ENCODE data around the gene FBXO39.
"Not testable (repeated sequence)": the region's sequence is repeated elsewhere in the genome, so short reads cannot be mapped to it uniquely, and the experiment has no call there.

The FBXO39 gene

DNA sequence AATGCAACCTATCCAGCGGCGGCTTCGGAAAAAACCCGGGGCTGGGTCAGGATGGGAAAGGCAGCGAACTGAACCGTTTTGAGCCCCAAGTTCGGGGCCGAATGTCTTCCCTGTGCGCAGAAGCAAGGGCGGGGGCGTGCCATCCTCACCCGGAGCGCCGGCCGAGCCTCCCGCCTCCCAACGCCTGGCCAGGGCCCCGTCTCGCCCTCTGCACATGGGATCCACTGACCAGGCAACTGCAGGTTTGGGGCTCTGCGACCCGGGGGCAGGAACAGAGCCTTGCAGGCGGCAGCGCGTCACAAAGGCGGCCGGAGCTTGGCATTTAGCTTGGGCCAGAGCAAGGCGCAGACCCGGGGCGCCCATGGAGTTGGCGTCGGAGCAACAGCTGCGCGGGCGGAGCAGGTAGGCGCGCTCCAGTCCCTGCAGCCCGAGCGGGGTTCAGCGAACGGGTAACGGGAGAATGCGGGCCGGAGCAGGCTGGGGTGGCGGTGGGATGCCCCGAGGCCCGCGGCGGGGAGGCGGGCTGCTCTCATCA, at the start of gene FBXO39:
Gene FBXO39 (plus strand): TSS at position 345 of the 535 bp plus-strand sequence. CDS start 3,654 bp downstream, outside the sequence.
- no peak for DNase-seq (ENCODE audit: low read depth in 2 of 2)

DNA sequence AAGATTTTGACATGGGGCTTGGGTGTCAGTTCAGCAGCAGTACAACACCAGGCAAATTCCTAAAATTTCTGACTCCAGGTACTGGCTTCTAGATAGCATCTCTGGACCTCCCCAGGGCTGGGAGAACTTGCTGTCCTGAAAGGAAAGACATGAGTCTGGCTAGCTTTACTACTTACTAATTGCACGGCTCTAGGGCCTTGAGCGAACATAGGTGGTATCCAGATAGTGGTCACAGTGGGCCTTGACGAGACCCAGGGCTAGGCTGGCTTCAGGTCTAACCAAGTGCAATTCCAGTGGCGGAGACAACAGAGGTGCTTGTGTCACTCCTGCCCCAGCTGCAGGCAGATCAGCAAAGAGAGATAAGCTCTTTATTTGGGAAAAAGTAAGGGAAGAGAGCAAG, 46.5 kb upstream of the FBXO39 start:
- no peak for DNase-seq (ENCODE audit: low read depth in 2 of 2)

DNA sequence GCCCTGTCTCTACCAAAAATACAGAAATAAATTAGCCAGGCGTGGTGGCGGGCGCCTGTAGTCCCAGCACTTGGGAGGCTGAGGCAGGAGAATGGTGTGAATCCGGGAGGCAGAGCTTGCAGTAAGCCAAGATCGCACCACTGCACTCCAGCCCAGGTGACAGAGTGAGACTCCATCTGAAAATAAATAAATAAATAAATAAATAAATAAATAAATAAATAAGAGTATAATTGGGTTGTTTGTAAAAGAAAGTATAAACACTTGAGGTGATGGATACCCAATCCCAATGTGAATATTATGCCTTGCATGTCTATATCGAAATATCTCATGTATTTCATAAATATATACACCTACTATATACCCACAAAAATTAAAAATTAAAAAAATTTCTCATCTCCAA, 29.4 kb upstream of the FBXO39 start:
- DNase-seq (ENCODE audit: low read depth in 2 of 2) = not testable (repeated sequence)

DNA sequence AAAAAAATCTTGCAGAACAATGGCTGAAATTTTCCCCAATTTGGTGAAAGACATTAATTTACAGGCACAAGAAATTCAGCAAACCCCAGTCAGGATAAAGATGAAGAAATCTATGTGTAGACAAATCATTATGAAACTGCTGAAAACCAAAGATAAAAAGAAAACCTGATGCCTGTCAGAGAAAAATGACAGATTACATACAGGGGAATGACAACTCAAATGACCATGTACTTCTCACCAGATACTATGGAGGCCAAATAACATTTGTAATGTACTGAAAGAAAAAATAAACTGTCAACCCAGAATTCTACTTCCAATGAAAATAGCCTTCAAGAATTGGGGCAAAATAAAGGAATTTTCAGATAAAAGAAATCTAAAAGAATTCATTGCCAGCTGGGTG, 27.4 kb upstream of the FBXO39 start:
- no peak for DNase-seq (ENCODE audit: low read depth in 2 of 2)

DNA sequence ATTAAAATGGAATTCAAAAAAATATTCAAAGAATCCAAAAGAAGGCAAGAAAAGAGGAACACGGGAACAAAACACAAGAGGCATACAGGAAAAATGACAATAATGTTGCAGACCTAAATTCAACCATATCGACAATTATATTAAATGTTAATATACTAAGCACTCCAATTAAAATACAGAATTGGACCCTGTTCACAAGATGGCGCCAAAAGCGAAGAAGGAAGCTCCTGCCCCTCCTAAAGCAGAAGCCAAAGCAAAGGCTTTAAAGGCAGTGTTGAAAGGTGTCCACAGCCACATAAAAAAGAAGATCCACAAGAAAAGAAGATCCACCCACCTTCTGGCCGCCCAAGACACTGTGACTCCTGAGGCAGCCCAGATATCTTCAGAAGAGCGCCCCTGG, 26.5 kb upstream of the FBXO39 start:
- no peak for DNase-seq (ENCODE audit: low read depth in 2 of 2)

DNA sequence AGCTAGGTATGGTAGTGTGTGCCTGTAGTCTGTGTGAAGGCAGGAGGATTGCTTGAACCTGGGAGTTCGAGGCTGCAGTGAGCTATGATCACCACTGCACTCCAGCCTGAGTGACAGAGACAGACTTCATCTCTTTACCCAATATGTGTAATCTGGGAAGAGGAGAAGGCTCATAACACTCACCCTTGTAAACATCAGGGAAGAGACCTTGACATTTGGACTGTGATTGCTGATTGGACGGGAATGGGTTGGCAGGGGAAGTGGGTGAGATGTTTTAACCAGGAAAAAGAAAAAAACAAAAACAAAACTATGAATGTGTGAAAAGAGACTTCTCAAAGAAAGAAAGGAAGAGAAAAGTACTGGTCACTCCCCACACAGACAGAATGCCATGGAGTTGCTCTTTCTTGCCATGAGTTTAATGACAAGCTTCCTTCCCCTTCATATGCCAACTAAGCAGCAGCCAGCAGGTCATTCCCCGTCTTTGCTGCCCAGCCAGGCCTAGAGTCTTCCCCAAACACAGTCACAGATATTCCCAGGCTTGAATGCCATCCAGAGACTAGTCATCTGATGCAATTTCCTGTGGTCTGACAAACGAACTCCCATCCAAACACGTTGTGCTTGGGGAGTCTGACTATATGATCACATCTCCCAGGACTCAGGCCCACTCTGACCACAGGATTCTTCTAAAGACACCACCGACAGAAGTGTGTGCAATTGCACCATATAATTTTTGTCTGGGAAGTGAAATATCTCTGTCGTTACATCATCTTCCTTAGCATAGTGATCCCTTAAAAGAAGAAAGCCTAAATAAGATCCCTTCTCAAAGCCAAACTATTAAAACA, 23.7 kb upstream of the FBXO39 start:
- DNase-seq (ENCODE audit: low read depth in 2 of 2) = no peak

DNA sequence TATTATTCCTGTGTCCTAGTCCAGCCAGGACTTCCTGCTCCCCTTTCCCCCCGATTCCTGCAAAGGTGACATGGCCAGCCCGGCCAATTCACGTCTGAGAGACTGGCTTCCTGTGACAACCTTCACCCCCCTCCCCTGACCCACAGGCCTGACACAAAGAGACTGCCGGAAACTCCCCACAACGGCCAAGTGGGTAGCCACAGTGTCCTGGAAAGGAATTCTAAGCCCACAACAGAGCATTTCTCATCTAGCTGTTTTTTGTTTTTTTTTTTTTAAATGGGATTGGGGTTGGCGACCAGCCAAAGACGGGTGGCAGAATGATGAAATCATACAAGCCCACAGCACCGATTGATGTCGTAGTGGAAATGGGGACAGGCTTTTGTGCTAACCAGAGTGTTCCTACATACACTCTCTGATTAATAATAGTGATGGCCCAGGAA, 23.0 kb upstream of the FBXO39 start:
- DNase-seq (ENCODE audit: low read depth in 2 of 2) = peak in 1 of 2 donors; percentile 32

DNA sequence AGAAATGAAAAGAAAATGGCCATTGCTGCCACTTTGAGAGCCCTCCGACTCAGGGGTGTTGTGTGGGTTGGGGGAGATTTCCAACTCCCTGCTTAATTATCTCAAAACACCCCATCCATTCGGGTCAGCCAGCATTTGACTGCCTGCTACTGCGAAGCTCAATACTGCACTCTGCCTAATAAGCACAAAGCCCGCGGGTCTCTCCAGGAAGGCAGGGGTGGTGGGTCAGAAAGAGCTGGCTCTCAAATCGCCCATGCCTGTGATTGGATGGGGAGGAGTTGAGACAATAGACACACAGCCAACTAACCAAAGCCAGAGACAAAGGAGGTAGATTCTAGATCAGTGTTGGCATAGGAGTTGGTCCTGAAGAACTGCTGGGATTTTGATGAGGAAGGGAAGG, 22.5 kb upstream of the FBXO39 start:
- no peak for DNase-seq (ENCODE audit: low read depth in 2 of 2)

DNA sequence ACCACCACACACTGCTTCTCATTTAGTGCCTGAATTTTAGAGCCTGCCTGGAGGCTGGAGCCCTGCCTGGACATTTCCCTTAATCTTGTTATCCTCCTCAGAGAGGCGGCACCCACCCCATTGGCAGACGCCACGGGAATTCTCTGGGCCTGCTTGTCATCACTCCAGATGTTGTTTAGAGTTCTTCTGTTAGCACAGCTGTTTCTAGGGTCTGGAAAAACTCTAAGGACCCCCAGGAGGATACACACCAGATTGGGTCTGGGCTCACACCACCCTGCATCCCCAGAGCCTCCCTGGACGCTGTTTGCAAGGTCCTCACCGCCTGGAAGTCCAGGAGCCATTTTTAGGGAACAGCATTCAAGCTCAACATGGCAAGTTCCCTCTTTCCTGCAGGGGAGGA, 20.7 kb upstream of the FBXO39 start:
- DNase-seq (ENCODE audit: low read depth in 2 of 2) = no peak

DNA sequence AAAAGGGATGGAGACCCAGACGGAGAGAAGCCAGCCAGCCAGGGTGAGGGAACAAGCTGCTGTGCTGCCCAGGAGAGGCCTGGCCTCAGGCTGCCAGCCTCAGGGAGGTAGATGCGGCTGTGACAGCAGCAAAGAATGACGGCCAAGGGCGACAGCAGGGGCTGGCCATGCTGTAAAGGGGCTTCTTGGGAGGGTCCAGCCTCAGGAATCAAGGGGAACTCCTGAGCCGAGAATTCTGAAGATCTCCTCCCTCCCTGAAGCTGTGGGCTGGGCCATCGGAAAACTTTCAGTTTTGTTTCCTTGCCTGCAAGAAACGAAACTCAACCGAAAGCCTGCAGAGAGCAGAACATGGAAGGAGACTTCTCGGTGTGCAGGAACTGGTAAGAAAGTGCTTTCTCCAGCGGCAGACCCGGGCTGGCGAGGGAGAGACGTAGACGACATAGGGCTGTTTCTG, 20.3 kb upstream of the FBXO39 start, which contains the start of gene XAF1:
Gene XAF1 (plus strand): TSS at position 316 of the 454 bp plus-strand sequence. CDS start 33 bp downstream, at position 349.
- peak in 1 of 2 donors; percentile 49 for DNase-seq (ENCODE audit: low read depth in 2 of 2)

DNA sequence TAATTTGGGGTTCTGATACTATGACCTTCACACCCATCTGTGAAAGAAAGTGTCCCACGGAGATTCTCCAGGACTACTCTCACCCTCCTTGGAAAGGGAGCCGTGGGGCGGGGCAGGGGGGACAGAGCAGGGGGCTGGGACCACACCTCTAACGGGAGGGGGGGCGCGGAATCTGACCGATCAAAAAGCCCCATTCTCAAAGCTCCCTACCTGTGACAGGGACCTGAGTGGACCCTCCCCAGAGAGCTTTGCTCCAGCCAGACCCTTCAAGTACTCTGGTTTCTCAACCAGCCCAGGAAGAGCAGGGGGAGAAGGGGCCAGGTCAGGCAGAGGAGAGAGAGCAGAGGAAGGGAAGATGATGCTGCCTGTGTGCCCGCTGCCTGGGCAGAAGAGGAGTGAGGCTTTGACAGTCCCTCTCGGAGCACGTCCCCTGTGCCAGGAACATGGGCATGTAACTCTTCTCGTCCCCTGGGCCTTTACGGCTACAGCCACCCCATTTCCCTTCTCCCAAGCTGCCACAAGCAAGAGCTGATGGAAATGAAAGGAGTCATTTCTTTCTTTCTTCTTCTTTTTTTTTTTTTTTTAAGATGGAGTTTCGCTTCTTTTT, 19.5 kb upstream of the FBXO39 start:
- no peak for DNase-seq (ENCODE audit: low read depth in 2 of 2)

DNA sequence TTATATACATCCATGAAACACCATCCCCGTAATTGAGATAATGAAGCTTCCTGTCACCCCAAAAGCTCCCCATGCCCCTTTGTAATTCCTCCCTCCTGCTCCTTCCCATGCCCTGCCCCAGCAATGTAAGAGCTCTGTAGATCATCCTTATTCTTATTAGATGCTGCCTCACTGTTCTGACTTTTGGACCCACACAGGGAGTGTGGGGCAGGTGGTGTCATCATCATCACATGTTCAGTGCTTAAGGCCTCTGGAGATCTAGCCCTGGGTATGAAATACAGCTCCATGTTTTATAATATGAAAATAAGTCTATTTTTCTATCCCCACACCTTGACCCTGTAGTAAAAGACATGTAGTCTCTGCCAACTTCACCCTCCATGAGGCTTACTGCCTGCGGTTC, 18.3 kb upstream of the FBXO39 start:
- no peak for DNase-seq (ENCODE audit: low read depth in 2 of 2)

DNA sequence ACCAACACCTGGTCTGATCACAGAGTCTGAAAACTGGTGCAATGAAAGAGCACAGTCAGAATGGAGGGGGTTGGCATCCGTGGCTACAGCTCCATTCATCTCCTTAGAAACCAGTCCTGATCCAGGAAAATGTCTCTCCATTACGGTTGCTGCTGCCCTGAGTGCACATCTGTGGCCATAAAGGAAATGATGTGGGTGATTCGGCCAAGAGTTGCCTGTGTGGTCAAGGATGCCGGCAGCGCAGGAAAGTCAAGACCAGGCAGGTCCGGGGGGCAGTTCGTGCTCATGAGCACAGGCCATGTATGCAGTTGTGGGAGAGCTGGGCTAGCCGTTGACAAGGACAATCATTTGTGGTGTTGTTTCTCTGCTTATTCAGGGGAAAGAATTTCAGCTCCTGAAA, 14.2 kb upstream of the FBXO39 start:
- no peak for DNase-seq (ENCODE audit: low read depth in 2 of 2)

DNA sequence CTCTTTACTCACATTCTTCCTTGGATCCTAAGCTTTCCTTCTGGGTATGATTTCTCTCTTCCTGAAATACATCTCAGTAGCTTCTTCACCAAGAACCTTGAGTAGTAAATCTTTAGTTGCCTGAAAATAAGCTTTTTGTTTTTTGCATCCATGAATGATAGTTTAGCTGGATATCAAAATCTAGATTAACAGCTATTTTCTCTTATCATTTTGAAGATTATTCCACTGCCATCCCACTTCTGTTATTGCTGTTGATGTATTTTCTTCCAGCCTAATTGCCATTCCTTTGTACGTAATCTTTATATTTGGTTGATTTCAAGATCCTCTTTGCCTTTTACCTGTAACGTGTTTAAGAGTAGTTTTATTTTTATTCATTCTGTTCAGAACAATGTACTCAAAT, 7.6 kb upstream of the FBXO39 start:
- DNase-seq (ENCODE audit: low read depth in 2 of 2) = no peak

DNA sequence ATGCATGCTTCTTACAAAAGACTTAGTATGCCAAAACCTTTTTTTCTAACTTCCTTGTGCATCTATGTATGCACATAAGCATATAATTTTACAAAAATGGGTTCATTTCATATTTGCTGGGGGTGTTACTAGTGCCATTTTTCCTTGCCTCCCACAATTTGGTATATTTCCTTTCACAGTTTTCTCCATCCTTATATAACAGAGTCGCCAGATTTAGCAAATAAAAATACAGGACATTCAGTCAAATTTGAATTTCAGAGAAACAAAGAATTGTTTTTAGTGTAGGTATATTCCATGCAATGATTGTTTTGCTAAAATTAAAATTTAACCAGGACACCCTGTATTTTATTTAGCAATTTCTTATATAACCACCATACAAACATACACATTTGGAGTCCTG, 4.0 kb upstream of the FBXO39 start:
- no peak for DNase-seq (ENCODE audit: low read depth in 2 of 2)

DNA sequence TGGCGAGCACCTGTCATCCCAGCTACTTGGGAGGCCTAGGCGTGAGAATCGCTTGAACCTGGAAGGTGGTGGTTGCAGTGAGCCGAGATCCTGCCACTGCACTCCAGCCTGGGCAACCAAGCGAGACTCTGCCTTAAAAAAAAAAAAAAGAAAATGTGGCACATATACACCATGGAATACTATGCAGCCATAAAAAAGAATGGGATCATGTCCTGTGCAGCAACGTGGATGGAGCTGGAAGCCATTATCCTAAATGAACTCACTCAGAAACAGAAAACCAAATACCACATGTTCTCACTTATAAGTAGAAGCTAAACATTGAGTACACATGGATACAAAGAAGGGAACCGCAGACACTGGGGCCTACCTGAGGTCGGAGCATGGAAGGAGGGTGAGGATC, 1.1 kb upstream of the FBXO39 start:
- DNase-seq (ENCODE audit: low read depth in 2 of 2) = not testable (repeated sequence)

DNA sequence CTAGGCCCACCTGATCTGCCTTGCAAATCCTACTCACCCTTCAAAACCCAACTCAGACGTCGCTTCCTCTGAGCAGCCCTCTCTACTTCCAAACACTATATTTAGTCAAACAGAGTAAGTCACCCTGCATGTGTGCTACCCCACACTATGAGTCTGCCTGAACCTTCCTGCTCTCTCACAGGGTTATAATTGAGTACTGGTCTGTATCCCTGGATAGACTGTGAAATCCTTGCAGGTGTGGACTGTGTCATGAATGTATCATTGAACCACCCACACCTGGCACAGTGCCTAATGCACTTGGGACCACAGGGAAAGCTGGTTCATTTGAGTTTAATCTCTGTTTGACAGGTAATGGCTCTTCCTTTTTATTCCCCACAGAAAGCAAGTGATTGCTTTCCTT, 3.4 kb downstream of the FBXO39 start:
- no peak for DNase-seq (ENCODE audit: low read depth in 2 of 2)

DNA sequence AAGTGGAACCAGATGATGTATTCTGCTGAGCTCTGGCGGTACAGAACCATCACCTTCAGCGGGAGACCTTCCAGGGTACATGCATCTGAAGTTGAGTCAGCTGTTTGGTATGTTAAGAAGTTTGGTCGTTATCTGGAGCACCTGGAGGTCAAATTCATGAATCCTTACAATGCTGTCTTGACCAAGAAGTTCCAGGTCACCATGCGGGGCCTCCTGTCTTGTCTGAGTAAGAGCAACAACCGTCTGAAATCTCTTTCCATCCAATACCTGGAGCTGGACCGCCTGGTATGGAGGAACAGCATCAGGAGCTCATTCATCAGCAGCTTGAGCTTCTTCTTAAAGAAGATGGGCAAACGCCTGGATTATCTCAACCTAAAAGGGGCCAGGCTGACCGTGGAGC, 4.0 kb downstream of the FBXO39 start:
- no peak for DNase-seq (ENCODE audit: low read depth in 2 of 2)

DNA sequence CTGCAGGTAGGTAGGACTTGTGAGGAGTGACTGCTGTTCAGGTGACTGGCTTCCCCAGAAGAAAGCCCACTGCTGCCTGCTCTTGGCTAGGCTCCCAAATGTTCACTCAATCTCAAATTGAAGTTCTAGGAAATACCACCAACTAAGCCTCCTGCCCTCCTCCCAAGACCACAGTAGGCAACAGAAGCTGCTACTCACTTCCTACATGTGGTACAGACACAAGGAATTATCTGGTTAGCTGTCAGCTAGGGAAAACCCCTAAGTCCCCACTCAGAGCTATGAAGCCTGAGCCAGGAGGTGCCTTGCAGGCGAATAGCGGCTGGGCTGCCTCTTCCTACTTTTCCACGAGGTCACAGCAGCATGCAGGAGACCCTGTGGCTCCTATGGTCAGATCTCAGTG, 4.9 kb downstream of the FBXO39 start:
- no peak for DNase-seq (ENCODE audit: low read depth in 2 of 2)

DNA sequence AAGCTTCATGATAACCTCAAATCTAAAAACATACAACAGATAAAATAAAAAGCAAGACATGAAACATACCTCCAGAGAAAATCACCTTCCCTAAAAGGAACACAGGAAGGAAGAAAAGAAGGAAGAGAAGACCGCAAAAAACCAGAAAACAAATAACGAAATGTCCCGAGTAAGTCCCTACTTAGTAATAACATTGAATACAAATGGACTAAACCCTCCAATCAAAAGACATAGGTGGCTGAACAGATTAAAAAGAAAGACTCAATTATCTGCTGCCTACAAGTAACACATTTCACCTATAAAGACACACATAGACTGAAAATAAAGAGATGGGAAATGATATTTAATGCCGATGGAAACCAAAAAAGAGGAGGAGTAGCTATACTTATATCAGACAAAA, 6.2 kb downstream of the FBXO39 start:
- no peak for DNase-seq (ENCODE audit: low read depth in 2 of 2)

DNA sequence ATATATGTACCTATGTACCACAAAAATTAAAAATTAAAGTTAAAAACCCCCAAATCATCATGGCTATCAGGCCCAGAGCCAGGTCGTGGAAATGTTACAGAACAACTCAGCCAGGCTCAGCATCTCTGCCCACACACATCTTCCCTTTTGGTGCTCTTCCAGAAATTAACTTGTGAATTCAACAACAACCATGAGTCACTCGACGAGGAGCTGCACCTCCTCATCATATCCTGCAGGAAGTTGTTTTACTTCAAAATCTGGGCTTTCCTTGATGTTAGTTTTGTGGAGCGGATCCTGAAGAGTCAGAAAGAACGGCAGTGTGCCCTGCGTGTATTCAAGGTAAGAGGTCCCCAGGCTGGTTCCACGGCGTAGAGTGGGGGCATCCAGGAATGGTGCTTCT, 10.6 kb downstream of the FBXO39 start:
- no peak for DNase-seq (ENCODE audit: low read depth in 2 of 2)

DNA sequence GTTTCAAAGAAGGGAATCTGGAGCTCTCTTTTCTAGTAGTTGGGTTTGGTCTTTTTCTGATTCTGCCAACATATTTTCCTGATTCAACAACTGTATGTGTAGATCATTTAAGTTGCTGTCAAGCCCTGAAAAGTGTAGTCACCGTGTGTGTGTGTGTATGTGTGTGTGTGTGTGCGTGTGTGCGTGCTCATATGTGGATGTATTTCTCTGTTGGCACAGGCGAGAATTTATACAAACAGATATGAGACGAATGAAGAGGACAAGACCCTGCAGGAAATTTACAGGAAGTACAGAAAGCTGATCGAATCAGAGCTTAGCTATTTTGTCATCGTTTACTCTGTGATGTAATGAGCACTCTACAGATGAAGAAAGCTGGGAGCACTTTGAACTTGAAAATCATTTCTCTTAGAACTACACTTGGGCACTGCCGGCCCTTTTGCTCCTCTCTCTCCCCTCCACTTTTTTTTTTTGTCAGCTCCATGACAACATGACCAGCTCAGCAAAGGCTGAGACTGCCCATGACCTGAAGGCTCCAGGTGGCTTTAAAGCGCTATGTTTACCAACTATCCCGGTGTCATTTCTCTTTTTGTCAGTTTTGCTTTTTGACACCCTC, 11.2 kb downstream of the FBXO39 start:
- DNase-seq (ENCODE audit: low read depth in 2 of 2) = no peak
